ENCODE data around the gene PALLD. TPM values are rescaled to one million over a fixed set of nuclear protein-coding genes. Genes with fewer than 3 reads are reported as not detected.
"Not testable (repeated sequence)": the region's sequence is repeated elsewhere in the genome, so short reads cannot be mapped to it uniquely, and the experiment has no call there.

PALLD gene
- total RNA-seq, 1 donor from 2014 or later, result 69.2 TPM

DNA sequence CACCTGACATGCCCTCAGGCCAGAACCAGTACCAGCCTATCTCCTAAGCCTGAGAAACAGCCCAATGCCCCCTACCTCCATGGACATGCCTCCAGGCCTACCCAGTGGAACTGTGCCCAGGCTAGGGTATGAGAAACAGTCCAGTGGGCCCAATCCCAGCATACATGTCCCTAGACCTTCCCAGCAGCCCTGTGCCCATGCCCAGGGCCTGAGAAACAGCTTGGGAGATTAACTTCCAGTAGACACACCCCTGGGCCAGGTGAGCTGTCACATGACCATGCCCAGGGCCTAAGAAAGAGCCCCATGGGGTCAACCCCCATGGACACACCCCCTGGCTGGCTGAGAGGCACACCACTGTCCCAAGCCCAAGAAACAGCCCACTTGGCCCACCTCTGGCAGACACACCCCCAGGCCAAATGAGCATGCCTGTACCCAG is 434.4 kb downstream of the PALLD start:
- FAIRE-seq, result no peak
- TF ChIP-seq, protein P1, sequence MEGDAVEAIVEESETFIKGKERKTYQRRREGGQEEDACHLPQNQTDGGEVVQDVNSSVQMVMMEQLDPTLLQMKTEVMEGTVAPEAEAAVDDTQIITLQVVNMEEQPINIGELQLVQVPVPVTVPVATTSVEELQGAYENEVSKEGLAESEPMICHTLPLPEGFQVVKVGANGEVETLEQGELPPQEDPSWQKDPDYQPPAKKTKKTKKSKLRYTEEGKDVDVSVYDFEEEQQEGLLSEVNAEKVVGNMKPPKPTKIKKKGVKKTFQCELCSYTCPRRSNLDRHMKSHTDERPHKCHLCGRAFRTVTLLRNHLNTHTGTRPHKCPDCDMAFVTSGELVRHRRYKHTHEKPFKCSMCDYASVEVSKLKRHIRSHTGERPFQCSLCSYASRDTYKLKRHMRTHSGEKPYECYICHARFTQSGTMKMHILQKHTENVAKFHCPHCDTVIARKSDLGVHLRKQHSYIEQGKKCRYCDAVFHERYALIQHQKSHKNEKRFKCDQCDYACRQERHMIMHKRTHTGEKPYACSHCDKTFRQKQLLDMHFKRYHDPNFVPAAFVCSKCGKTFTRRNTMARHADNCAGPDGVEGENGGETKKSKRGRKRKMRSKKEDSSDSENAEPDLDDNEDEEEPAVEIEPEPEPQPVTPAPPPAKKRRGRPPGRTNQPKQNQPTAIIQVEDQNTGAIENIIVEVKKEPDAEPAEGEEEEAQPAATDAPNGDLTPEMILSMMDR (IDR thresholded peaks at IDR 0.05; ENCODE audit: insufficient read depth, low read length, severe bottlenecking), result no peak
- DNase-seq (ENCODE audit: low read depth), result no peak
- no peak overlapping the region for H3K4me3 ChIP-seq (ENCODE audit: low read depth, low read length)
- no peaks in the 10 kb centered on the region for H3K27me3 ChIP-seq (ENCODE audit: control insufficient read depth, insufficient read depth, low read length)
- H3K36me3 ChIP-seq (ENCODE audit: control insufficient read depth, insufficient read depth, low read length), result peaks cover 6% of the 10 kb centered on the region

DNA sequence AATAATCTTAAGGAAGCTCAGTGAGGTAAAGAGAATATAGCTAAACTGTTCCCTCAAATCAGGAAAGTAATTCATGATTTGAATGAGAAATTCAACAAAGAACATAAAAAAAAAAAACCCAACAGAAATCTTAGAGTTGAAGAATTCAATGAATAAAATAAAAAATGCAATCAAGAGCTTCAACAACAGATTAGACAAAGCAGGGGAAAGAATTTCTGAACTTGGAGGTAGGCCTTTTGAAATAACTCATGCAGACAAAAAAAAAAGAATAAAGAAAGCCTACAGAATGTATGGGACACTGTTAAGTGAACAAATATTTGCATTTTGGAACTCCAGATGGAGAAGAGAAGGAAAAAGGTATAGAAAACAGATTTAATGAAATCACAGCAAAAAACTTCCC is 435.3 kb downstream of the PALLD start:
- Histone ChIP-seq H3K36me3 (ENCODE audit: control insufficient read depth, insufficient read depth, low read length) (peaks cover 4% of the 10 kb centered on the region), H3K27me3 (ENCODE audit: control insufficient read depth, insufficient read depth, low read length) (no peaks in the 10 kb centered on the region), H3K4me3 (ENCODE audit: low read depth, low read length) (no peak overlapping the region)
- FAIRE-seq, result no peak
- no peak for DNase-seq (ENCODE audit: low read depth)
- TF ChIP-seq, protein P1 (IDR thresholded peaks at IDR 0.05; ENCODE audit: insufficient read depth, low read length, severe bottlenecking), result no peak

DNA sequence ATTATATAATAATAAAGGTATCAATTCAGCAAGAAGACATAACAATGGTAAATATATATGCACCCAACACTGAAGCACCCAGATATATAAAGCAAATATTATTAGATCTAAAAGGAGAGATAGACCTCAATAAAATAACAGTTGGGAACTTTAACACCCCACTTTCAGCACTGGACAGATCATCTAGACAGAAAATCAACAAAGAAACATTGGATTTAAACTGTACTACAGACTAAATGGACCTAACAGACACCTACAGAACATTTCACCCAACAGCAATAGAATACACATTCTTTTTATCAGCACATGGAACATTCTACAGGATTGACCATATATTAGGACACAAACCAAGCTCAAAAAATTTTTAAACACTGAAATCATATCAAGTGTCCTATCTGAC is 436.6 kb downstream of the PALLD start:
- FAIRE-seq (no peak), DNase-seq (ENCODE audit: low read depth) (no peak)
- H3K4me3 ChIP-seq (ENCODE audit: low read depth, low read length), result no peak overlapping the region
- no peaks in the 10 kb centered on the region for H3K27me3 ChIP-seq (ENCODE audit: control insufficient read depth, insufficient read depth, low read length)
- TF ChIP-seq, protein P1 (IDR thresholded peaks at IDR 0.05; ENCODE audit: insufficient read depth, low read length, severe bottlenecking), result no peak
- peaks cover 3% of the 10 kb centered on the region for H3K36me3 ChIP-seq (ENCODE audit: control insufficient read depth, insufficient read depth, low read length)

DNA sequence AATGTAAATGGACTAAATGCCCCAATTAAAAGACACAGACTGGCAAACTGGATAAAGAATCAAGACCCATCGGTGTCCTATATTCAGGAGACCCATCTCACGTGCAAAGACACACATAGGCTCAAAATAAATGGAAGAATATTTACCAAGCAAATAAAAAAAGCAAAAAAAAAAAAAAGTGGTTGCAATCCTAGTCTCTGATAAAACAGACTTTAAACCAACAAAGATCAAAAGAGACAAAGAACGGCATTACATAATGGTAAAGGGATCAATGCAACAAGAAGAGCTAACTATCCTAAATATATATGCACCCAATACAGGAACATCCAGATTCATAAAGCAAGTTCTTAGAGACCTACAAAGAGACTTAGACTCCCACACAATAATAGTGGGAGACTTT is 440.6 kb downstream of the PALLD start:
- H3K27me3 ChIP-seq (ENCODE audit: control insufficient read depth, insufficient read depth, low read length); H3K4me3 ChIP-seq (ENCODE audit: low read depth, low read length); FAIRE-seq; H3K36me3 ChIP-seq (ENCODE audit: control insufficient read depth, insufficient read depth, low read length); DNase-seq (ENCODE audit: low read depth): not testable (repeated sequence)

DNA sequence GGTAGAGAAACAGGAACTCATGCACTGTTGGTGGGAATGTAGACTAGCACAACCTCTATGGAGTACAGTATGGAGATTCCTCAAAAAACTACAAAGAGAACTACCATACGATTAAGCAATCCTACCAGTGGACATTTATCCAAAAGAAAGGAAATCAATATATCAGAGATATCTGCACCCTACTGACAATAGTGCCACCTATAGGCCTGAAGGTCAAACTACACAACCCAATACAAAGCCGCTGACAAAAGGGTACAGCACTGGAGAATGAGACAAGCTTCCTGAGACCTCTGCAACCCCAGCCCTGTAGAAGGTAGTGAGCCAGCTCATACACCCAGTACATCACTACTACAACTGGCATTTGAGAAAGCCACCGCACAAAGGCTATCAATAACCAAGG is 446.1 kb downstream of the PALLD start:
- DNase-seq (ENCODE audit: low read depth), result no peak
- Histone ChIP-seq H3K4me3 (ENCODE audit: low read depth, low read length) (no peak overlapping the region), H3K36me3 (ENCODE audit: control insufficient read depth, insufficient read depth, low read length) (no peaks in the 10 kb centered on the region), H3K27me3 (ENCODE audit: control insufficient read depth, insufficient read depth, low read length) (no peaks in the 10 kb centered on the region)
- no peak for FAIRE-seq
- TF ChIP-seq, protein P1 (IDR thresholded peaks at IDR 0.05; ENCODE audit: insufficient read depth, low read length, severe bottlenecking), result peak; percentile 35

DNA sequence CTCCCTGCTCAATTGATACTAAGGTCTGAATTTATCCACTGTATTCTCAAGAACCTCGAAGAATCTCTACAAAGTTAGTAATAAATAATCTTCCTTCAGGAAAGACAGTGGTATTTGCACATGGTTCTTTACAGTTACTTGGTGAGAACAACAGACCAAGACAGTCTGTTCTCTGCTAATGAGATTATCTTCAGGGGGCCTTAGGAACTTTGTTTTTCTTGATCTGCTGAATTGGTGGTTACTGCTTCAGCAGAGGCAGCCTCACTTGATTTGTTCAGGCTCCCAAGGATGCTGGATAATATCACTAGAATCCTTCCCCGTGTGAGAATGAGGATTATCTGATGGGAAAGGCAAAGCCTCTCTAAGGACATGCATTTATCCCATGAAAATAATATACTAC is 448.4 kb downstream of the PALLD start:
- Histone ChIP-seq H3K36me3 (ENCODE audit: control insufficient read depth, insufficient read depth, low read length) (no peaks in the 10 kb centered on the region), H3K27me3 (ENCODE audit: control insufficient read depth, insufficient read depth, low read length) (no peaks in the 10 kb centered on the region), H3K4me3 (ENCODE audit: low read depth, low read length) (no peak overlapping the region)
- FAIRE-seq, result no peak
- TF ChIP-seq, protein P1 (IDR thresholded peaks at IDR 0.05; ENCODE audit: insufficient read depth, low read length, severe bottlenecking), result no peak
- no peak for DNase-seq (ENCODE audit: low read depth)

DNA sequence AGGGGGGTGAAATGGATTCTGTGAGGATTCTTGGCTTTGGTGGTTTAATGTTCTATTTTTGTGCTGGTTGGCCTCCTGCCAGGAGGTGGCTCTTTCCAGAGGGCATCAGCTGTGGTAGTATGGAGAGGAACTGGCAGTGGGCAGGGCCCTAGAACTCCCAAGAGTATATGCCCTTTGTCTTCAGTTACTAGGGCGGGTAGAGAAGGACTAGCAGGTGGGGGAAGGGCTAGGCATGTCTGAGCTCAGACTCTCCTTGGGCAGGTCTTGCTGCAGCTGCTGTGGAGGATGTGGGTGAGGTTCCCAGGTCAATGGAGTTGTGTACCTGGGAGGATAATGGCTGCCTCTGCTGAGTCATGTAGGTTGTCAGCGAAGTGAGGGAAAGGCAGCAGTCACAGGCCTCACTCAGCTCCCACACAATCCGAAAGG is 456.0 kb downstream of the PALLD start:
- H3K36me3 ChIP-seq (ENCODE audit: control insufficient read depth, insufficient read depth, low read length); H3K27me3 ChIP-seq (ENCODE audit: control insufficient read depth, insufficient read depth, low read length); H3K4me3 ChIP-seq (ENCODE audit: low read depth, low read length): not testable (repeated sequence)
- DNase-seq (ENCODE audit: low read depth) (peak; percentile 78), FAIRE-seq (peak; percentile 36)
